Gastrocnemius medialis (tissue), 4 donors: ENCODE measurements around the gene TCEAL7. TPM values are rescaled to one million over a fixed set of nuclear protein-coding genes. Genes with fewer than 3 reads are reported as not detected.

Source experiments
- ATAC-seq, 2 donors: fragments of 150-250 bp; one replicate each; pipeline ENCODE4 v1.9.1; 2016
- DNase-seq, 2 donors: peaks; one replicate each; pipeline ENCODE4 v3.0.0-alpha.2; 2019
- H3K27ac ChIP-seq, 4 donors: fragments of 200-600 bp; sonication (generic); 1 replicate in 1 of 4; 2 replicates in 3 of 4; pipeline ENCODE4 v1.5.1; 2016 to 2018; ENCODE audit warnings: mild to moderate bottlenecking in 2 of 4, moderate library complexity in 1 of 4
- H3K27me3 ChIP-seq, 3 donors: fragments of 200-600 bp; sonication (generic) in 2 of 3; 1 replicate in 1 of 3; 2 replicates in 2 of 3; pipeline versions ENCODE4 v1.5.1 to v1.6.0; 2016 to 2019; ENCODE audit warnings: mild to moderate bottlenecking in 1 of 3, moderate library complexity in 1 of 3
- H3K36me3 ChIP-seq, 2 donors: fragments of 200-600 bp; sonication (generic) in 1 of 2; one replicate each; pipeline ENCODE4 v1.5.1; 2017 to 2018
- H3K4me1 ChIP-seq, 2 donors: fragments of 200-600 bp; sonication (generic) in 1 of 2; one replicate each; pipeline ENCODE4 v1.5.1; 2016 to 2017; ENCODE audit warnings: mild to moderate bottlenecking in 2 of 2
- H3K4me3 ChIP-seq, 4 donors: fragments of 200-600 bp; sonication (generic) in 3 of 4; 1 replicate in 1 of 4; 2 replicates in 3 of 4; pipeline ENCODE4 v1.5.1; 2016 to 2019; ENCODE audit warnings: mild to moderate bottlenecking in 2 of 4
- H3K9me3 ChIP-seq, 3 donors: fragments of 200-600 bp; sonication (generic) in 2 of 3; 1 replicate in 1 of 3; 2 replicates in 2 of 3; pipeline ENCODE4 v1.5.1; 2016 to 2019
- CTCF ChIP-seq, 5 experiments: fragments of 450-650 bp in 3 of 5; fragments of 200-600 bp in 2 of 5; sonication (generic) in 2 of 5; IDR thresholded peaks in 4 of 5; conservative IDR thresholded peaks in 1 of 5; 1 replicate in 4 of 5; 2 replicates in 1 of 5; pipeline ENCODE4 v1.5.1; 2016 to 2019; ENCODE audit warnings: antibody characterized with exemption in 5 of 5, mild to moderate bottlenecking in 3 of 5, moderate library complexity in 3 of 5
- POLR2A ChIP-seq, 2 donors: fragments of 450-650 bp; IDR thresholded peaks; one replicate each; pipeline ENCODE4 v1.6.1; 2017; ENCODE audit warnings: antibody characterized with exemption in 2 of 2, mild to moderate bottlenecking in 2 of 2, moderate library complexity in 2 of 2
- in situ Hi-C, 4 donors: fragments of 200-750 bp; cut with MboI; loops; one replicate each; pipeline versions ENCODE4 v1.15.0 to v1.8.0; 2017; ENCODE audit warnings: low sequenced_read_pairs in 4 of 4
- intact Hi-C: fragments of 100-400 bp; cut with DNase I; formaldehyde crosslinking; loops from one replicate; pipeline ENCODE4 v1.15.1; 2023; ENCODE audit warnings: low total_unique reads
- total RNA-seq, 4 donors: library from RNA; depleted of rRNA; stranded (reverse); fragments of >200 nt; gene quantifications; one replicate each; pipeline versions ENCODE4 v1.1.0 to v1.2.3, GENCODE V29; 2016

TCEAL7 gene
- total RNA-seq, 4 donors from 2014 or later = 1.1 to 1.9 (median 1.7) TPM; not detected in 1

DNA sequence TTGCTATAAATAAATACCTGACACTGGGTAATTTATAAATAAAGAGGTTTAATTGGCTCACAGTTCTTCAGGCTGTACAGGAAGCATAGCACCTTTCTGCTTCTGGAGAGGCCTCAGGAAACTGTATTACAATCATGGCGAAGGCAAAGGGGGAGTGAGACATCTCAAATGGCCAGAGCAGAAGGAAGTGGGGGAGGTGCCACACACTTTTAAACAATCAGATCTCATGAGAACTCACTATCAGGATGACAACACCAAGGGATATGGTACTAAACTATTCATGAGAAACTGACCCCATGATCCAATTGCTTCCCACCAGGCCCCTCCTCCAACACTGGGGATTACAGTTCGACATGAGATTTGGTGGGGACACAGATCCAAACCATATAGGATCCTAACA lies 14.6 kb downstream of the TCEAL7 start:
- Histone ChIP-seq H3K27ac (no peak overlapping the region), H3K27me3 (peaks cover 0 to 9% (median 0%) of the 10 kb centered on the region in 3 donors), H3K4me3 (no peak overlapping the region), H3K9me3 (peaks cover 0 to 3% (median 0%) of the 10 kb centered on the region in 3 donors), H3K4me1 (no peaks in the 10 kb centered on the region), H3K36me3 (no peaks in the 10 kb centered on the region)
- DNase-seq (no peak), ATAC-seq (no peak)
- intact Hi-C loops = no loop called here
- TF ChIP-seq POLR2A (IDR thresholded peaks at IDR 0.05) = no peak
- no peak for TF ChIP-seq CTCF (IDR thresholded peaks at IDR 0.05 in 4 of 5, conservative IDR thresholded peaks at IDR 0.05 in 1 of 5)
- in situ Hi-C loops = loop anchor here in 2 of 4 donors (25.0 kb wide), 1 partner anchor 118 kb away; no protein-coding TSS in a partner anchor

- no peak overlapping the region for H3K27ac ChIP-seq
- peaks cover 0 to 7% (median 0%) of the 10 kb centered on the region in 3 donors for H3K27me3 ChIP-seq
- no peaks in the 10 kb centered on the region for H3K4me1 ChIP-seq
- no peaks in the 10 kb centered on the region for H3K36me3 ChIP-seq
- TF ChIP-seq POLR2A (IDR thresholded peaks at IDR 0.05) (no peak), CTCF (IDR thresholded peaks at IDR 0.05 in 4 of 5, conservative IDR thresholded peaks at IDR 0.05 in 1 of 5) (no peak)
- in situ Hi-C loops = loop anchor here in 2 of 4 donors (25.0 kb wide), 1 partner anchor 114 kb away; no protein-coding TSS in a partner anchor
- ATAC-seq = no peak
- H3K4me3 ChIP-seq = no peak overlapping the region
- no peak for DNase-seq
- intact Hi-C loops = no loop called here
- peaks cover 0 to 3% (median 0%) of the 10 kb centered on the region in 3 donors for H3K9me3 ChIP-seq
Measured at GRCh38 chrX:103347682-103348397, 17.8 kb downstream of the TCEAL7 start.

DNA sequence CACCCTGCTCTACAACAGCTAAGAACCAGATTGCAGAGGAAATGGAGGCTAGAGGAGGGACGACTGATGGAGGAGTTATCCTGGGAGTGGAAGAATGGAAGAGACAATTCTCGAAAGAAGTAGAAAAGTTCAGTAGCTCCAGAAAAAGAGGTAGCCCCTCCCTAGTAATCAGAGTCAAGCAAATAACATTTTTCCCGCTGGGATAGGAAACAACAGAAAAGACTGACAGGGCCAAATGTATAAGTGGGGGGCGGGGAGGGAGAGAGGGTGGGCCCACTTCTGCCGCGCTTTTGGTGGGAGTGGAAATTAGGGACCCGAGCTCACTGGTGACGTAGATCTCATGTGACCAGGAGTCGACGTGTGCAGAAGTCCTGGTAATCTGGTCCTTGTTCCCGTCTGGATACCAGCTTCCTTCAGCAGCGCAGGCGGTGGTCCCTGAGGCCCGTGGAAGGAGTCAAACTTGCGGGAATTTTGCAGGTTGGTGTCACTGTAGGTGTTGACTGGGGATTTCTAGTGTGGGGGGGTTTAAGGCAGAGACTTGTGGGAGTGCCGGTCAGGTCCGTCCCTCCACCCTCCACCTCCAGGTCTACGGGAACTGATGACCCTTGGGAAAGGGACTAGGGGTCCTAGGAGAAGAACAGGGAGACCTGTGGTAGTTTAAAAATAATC lies 26.2 kb downstream of the TCEAL7 start, which contains the start of gene TCEAL9:
TSS of gene TCEAL9 (plus strand) at position 377 of the 669 bp plus-strand sequence. CDS start 1,179 bp downstream, outside the sequence.
- ATAC-seq (peak; percentile 84 to 93), DNase-seq (peak in 1 of 2 donors; percentile 38)
- intact Hi-C loops (loop anchor here (2.0 kb wide), 1 partner anchor 103 kb away; no protein-coding TSS in a partner anchor), in situ Hi-C loops (no loop called here)
- Histone ChIP-seq H3K4me3 (peak within 1 kb of the TSS; percentile 45 to 68 (median 62)), H3K9me3 (no peaks in the 10 kb centered on the region), H3K36me3 (no peaks in the 10 kb centered on the region), H3K27me3 (no peaks in the 10 kb centered on the region), H3K27ac (peak within 1 kb of the TSS; percentile 69 to 80 (median 78)), H3K4me1 (no peaks in the 10 kb centered on the region)
- TF ChIP-seq POLR2A (IDR thresholded peaks at IDR 0.05) (peak; percentile 50 to 63), CTCF (IDR thresholded peaks at IDR 0.05 in 4 of 5, conservative IDR thresholded peaks at IDR 0.05 in 1 of 5) (no peak)

DNA sequence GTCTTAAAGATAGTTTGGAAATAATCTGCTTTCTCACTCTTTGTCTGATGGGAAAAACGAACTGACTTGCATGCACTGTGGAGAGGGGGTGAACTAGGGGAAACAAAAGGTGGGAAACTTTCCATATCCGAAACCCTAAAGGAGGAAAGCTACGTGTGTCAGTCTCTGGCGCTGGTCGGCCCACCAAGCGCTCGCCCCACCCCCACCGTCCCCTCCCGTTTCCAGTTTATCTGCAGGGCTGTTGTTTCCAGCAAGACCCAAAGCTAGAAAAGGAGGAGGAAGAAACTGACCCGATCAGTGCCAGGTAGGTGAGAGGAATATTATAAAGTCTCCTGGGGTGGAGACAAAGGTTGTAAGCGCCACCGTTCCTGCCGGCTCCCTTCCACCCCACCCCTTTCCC lies 26.8 kb downstream of the TCEAL7 start:
- ATAC-seq = peak in 1 of 2 donors; percentile 36
- Histone ChIP-seq H3K27ac (peak overlapping the region; percentile 69 to 80 (median 78)), H3K27me3 (no peaks in the 10 kb centered on the region), H3K36me3 (no peaks in the 10 kb centered on the region), H3K4me3 (peak overlapping the region; percentile 45 to 68 (median 62)), H3K4me1 (no peaks in the 10 kb centered on the region), H3K9me3 (no peaks in the 10 kb centered on the region)
- TF ChIP-seq CTCF (IDR thresholded peaks at IDR 0.05 in 4 of 5, conservative IDR thresholded peaks at IDR 0.05 in 1 of 5) (no peak), POLR2A (IDR thresholded peaks at IDR 0.05) (no peak)
- in situ Hi-C loops (no loop called here), intact Hi-C loops (loop anchor here (2.0 kb wide), 1 partner anchor 104 kb away; no protein-coding TSS in a partner anchor)
- DNase-seq = no peak
